ENCODE results near the gene AATK.
"Not testable (repeated sequence)": the region's sequence is repeated elsewhere in the genome, so short reads cannot be mapped to it uniquely, and the experiment has no call there.

DNA sequence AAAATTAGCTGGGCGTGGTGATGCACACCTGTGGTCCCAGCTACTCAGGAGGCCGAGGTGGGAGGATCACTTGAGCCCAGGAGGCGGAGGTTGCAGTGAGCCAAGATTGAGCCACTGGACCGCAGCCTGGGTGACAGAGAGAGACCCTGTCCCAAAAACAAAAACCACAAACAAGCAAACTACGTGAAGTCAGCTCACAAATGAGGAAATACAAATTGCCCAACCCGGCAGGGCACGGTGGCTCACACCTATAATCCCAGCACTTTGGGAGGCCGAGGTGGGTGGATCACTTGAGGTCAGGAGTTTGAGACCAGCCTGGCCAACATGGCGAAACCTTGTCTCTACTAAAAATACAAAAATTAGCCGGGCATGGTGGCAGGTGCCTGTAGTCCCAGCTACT, 19.8 kb downstream of the AATK start:
- TF ChIP-seq, protein P1, sequence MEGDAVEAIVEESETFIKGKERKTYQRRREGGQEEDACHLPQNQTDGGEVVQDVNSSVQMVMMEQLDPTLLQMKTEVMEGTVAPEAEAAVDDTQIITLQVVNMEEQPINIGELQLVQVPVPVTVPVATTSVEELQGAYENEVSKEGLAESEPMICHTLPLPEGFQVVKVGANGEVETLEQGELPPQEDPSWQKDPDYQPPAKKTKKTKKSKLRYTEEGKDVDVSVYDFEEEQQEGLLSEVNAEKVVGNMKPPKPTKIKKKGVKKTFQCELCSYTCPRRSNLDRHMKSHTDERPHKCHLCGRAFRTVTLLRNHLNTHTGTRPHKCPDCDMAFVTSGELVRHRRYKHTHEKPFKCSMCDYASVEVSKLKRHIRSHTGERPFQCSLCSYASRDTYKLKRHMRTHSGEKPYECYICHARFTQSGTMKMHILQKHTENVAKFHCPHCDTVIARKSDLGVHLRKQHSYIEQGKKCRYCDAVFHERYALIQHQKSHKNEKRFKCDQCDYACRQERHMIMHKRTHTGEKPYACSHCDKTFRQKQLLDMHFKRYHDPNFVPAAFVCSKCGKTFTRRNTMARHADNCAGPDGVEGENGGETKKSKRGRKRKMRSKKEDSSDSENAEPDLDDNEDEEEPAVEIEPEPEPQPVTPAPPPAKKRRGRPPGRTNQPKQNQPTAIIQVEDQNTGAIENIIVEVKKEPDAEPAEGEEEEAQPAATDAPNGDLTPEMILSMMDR (IDR thresholded peaks at IDR 0.05) = not testable (repeated sequence)
- TF ChIP-seq POLR2A (IDR thresholded peaks at IDR 0.05) = not testable (repeated sequence)
